DMS53 (cell line): ENCODE data around the gene HYAL2.
A peak's percentile ranks its signal among the peaks of the same experiment; 100 is the strongest.
"Not testable (repeated sequence)": the region's sequence is repeated elsewhere in the genome, so short reads cannot be mapped to it uniquely, and the experiment has no call there.

Experiments used
- DNase-seq: peaks from one replicate; lab custom pipeline; 2025; lab: John Stamatoyannopoulos, UW

The HYAL2 gene

DNA sequence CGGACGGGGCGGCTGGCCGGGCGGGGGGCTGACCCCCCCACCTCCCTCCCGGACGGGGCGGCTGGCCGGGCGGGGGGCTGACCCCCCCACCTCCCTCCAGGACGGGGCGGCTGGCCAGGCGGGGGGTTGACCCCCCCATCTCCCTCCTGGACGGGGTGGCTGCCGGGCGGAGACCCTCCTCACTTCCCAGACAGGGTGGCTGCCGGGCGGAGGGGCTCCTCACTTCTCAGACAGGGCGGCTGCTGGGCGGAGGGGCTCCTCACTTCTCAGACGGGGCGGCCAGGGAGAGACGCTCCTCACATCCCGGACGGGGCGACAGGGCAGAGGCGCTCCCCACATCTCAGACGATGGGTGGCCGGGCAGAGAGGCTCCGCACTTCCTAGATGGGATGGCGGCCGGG, 10.5 kb downstream of the HYAL2 start:
- not testable (repeated sequence) for DNase-seq

- DNase-seq, result no peak
These were observed 17.9 kb downstream of the HYAL2 start for GRCh38 chr3:50304601-50305000.

DNA sequence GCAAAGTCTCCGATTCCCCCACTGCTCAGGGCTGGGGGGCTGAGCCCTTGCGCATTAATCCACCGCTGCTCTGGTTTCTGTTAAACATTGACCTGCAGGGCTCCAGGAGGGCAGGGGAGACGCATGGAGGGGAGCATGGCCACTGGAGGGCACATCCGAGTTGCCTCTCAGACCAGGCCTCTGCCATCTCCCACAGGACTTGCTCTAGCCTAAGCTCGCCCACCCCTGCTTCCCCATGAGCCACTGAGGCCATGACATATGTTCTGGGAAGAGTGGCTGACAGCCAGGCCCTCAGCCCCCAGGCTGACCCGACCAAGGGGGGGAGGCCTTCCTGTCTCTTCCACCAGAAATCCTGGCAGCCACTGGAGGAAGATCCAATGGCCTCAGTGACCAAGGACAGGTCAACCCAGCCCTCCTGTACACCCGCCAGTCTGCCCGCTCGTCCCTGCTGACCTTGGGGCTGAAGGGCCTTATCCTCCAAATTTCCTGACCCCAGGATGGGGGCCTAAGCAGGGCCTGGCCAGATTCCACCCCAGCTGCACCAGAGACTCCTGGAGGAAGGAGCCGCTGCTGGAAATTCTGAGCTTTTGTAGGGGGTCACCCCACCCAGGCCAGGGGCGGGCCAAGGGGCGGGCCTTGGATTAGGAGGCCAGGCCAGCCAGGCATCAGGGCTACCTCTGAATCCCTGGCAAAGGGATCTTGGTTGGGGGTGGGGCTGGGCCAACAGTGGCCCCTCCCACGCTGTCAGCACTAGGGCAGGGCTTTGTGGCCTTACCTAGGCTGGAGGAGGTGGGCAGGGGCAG, 19.3 kb downstream of the HYAL2 start, which contains the start of gene HYAL1:
HYAL1 (minus strand) TSS at position 562 of the 803 bp plus-strand sequence. CDS start 618 bp downstream, outside the sequence.
- no peak for DNase-seq

GRCh38 chr3:50302095-50303012, 20.2 kb downstream of the HYAL2 start:
- no peak for DNase-seq

DNA sequence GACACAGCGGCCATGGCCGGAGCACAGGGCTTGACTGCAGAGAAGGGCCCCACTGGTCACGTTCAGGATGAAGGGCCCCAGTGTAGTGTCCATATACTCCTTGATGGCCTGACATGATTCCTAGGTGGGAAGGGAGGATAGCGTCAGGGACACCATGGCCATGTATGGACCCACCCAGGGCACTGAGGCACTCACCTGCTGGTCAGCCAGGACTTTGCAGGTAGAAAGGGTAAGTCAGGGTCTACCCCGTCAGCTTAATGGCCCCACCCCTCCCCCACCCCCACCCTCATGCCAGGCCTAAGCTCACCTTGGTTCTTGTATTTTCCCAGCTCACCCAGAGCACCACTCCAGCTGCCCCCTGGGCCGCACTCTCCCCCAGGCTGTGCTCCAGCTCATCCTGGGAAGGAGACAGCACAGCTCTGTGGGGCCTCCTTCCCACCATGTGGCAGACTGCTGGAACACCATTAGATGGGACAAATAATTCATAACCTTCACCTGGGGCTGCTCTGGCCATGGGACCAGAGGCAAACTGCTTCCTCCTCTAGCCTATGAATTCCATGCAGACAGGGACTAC, 21.8 kb downstream of the HYAL2 start:
- no peak for DNase-seq

- DNase-seq, result no peak
These were observed 22.4 kb downstream of the HYAL2 start for GRCh38 chr3:50299929-50300680.

- DNase-seq, result no peak
These were observed 23.0 kb downstream of the HYAL2 start for GRCh38 chr3:50299638-50299928.

DNA sequence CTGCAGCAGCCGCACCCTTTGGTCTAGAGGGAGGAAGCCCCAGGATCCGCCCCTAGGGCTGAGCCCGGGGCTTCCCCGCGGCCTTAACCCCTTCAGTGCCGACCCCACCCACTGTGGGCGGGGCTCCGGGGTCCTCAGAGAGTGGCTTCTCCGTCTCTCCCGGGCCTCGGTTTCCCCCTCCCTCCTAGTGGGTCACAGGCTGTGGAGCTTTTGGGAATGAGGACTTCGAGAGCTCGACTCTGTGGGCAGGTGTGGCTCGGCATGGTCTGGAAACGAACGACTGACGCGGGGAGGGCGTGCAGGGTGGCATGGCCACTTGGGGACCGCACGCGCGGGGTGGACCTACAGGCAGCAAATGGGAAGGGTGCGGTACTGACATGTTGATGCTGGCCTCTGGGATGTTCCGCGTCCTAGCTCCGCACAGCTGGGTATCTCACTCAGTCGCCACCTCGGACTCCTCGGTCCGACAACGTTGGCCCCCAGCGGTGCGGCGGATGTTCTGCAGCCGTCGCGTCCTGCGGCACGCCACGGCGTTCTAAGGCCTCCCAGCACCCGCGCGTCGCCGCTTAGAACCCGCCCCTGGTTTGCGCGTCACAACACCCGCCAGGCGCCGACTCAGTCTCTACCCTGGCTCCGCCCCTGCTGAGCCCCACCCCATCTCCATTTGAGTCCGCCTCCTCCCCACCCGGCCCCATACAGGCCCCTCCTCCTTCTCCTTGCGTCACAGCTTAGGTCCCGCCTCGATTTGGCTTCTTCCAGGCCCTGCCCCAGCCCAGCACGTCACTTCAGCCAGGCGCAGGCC, 23.5 kb downstream of the HYAL2 start, which contains the start of the genes HYAL3 and NAA80:
HYAL3 (minus strand) TSS at position 570 of the 802 bp plus-strand sequence. CDS start 3,803 bp downstream, outside the sequence.
NAA80 (minus strand) TSS at position 570 of the 802 bp plus-strand sequence. CDS start 1,942 bp downstream, outside the sequence.
- DNase-seq, result peak; percentile 95

DNA sequence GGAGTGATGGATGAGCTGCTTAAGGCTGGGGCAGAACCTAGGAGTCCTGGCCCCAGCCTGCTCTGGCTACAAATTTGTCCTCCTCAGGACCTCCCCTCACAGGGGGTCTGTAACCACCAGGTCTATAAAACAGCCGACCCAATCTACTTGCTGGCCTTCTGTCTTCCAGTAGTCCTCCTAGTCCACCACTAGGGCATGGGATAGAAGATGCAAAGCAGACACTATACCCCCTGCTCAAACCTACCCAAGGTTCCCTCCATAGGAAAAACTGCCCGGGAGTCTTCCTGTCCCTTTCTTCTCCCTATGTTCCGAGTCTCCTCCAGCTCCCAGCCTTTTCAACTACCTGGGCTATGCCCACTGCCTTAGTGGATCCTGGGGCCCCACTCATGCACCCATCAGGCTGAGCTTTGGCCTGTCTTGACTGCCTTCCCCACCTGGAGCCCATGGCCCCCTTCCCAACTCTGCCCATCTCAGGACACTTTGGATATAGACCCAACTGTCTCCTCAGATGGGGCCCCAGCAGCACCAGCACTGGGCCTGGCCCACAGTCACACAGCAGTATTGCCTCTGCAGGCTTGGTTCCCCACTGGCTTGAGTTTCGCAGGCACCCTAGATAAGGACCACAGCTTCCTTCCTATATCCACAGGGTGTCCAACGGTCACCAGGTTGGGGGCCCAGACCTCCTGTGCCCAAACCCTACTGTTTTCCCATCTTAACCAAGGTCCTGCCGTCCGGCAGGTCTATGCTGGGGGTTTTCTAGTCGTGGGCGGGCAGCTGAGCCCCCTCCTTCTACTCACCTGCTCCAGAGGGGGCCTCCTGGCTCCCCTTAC, 24.4 kb downstream of the HYAL2 start:
- peak; percentile 5 for DNase-seq

- DNase-seq, result no peak
These were observed 25.2 kb downstream of the HYAL2 start for GRCh38 chr3:50297384-50297775.

DNA sequence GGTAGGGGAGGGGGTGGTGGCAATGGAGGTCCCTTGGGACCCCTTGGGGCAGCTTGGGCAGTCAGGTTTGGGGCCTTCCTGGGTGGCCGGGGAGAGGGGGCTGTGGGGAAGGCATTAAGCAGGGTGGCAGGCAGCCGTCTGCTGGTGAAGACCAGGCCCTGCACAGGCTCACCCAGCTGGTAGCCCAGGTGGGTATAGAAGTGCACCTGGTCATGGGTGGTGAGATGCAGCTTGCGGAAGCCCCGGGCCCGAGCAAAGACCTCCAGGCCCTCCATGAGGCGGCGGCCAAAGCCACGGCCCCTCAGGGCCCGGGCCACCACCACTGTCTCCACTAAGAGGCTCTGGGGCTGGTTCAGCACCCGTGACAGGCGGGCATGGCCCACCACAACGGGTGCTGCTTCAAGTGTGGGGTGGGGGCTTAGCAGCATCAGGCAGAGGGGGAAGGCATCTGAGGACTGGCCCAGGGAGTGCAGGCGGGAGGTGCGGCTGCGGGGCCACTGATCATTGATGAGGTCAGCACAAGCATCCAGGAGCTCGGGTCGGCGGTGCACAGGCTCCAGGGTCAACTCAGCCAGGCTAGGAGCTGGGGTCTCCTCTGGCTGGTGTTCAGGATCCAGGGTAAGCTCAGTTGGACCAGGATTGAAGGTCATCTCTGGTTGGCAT, 25.7 kb downstream of the HYAL2 start:
- DNase-seq, result no peak

- no peak for DNase-seq
These were observed 26.8 kb downstream of the HYAL2 start for GRCh38 chr3:50295553-50296431.

DNA sequence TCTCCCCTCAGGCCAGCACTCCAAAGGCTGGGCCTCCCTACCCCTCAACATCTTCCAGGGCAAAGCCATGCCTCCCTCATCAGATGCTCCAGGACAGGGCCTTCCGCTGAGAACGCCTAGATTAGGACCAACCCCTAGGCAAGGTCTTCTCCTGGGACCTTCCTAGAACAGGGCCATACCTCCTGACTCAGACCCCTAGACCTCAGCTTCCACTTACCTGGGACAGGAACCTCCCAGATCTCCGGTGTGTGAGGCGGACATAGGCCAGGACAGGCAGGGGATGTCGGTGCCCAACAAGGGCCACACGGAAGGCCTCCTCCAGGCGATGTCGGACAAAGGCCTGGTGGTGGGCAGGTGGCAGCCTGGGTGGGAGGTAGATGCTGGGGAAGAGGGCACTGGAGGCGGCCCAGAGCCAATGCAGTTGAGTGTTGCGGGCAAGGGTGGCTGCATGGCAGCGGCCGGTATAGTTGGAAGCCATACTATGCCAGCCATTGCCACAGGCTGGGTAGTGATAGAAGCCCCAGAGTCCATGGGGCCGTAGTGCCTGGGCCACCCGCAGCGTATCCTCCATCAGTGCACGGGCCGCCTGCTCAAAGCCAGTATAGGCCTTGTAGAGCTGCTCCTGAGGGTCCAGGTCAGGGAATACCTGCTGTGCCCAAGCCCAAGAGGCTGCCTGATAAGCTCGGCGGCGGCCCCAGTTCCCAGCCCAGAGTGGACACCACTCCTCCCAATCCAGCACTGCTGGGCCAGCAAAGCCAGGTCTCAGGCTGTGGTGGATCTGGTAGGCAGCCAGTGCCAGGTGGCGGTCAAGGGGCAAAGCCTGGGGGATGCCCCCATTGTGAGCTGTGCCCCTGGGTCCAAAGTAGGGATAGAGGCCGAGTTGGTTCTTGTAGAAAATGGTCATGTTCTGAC, 27.8 kb downstream of the HYAL2 start:
- DNase-seq, result no peak

GRCh38 chr3:50294089-50294488, 28.5 kb downstream of the HYAL2 start:
- no peak for DNase-seq

- no peak for DNase-seq
These were observed 29.3 kb downstream of the HYAL2 start for GRCh38 chr3:50293079-50293801.
